ENCODE results near the gene SFMBT1. TPM values are rescaled to one million over a fixed set of nuclear protein-coding genes. Genes with fewer than 3 reads are reported as not detected.

The SFMBT1 gene
- total RNA-seq, 1 donor from 2014 or later: 9.1 TPM

DNA sequence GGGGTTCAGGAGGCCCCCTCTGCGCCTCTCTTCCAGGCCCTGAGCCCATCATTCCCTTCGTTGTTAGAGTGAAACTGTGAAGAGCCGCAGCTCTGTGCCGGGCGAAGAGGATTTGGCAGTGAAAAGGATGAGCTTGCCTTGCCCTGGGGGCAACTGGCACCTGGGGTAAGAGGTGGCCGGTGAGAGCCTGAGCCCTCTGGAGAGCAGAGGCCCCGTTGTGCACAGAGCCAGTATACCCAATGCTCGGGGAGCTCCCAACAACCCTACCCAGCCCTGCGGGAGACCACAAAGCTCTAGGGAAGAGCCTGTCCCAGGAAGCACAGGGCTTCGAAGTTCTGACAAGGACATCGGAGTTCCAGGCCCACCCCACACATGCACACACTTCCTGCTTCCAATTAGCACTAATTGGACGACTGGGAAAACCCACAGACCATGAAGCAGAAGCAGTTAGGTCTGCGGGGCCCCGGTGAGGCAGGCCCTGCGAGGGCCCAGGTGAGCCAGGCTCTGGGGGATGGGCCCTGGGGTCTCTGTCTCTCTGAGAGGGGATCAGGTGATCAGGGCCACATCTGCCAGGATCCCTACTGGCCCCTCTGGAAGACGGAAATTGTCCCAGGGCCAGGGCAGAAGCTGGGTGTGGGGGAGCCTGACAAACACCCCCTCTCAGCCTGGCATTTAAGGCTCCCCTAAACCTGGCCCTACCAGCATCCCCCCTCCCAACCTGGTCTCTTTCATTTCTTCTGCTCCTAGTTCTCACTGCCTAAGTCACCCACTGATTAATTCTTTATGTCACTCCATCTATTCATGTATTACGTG lies 27.9 kb upstream of the SFMBT1 start:
- TF ChIP-seq, protein P1, sequence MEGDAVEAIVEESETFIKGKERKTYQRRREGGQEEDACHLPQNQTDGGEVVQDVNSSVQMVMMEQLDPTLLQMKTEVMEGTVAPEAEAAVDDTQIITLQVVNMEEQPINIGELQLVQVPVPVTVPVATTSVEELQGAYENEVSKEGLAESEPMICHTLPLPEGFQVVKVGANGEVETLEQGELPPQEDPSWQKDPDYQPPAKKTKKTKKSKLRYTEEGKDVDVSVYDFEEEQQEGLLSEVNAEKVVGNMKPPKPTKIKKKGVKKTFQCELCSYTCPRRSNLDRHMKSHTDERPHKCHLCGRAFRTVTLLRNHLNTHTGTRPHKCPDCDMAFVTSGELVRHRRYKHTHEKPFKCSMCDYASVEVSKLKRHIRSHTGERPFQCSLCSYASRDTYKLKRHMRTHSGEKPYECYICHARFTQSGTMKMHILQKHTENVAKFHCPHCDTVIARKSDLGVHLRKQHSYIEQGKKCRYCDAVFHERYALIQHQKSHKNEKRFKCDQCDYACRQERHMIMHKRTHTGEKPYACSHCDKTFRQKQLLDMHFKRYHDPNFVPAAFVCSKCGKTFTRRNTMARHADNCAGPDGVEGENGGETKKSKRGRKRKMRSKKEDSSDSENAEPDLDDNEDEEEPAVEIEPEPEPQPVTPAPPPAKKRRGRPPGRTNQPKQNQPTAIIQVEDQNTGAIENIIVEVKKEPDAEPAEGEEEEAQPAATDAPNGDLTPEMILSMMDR (IDR thresholded peaks at IDR 0.05): no peak
- TF ChIP-seq POLR2A (IDR thresholded peaks at IDR 0.05) (no peak), POLR2AphosphoS5 (IDR thresholded peaks at IDR 0.05; ENCODE audit: insufficient read depth in 1 of 2, low read depth in 1 of 2) (no peak)
- no peaks in the 10 kb centered on the region for H3K36me3 ChIP-seq
- H3K4me1 ChIP-seq: peaks cover 12% of the 10 kb centered on the region
- peak overlapping the region; percentile 74 for H3K27ac ChIP-seq
- no peak for DNase-seq (ENCODE audit: extremely low spot score in 2 of 2)
- H3K9me3 ChIP-seq: no peaks in the 10 kb centered on the region
- H3K4me3 ChIP-seq: peak overlapping the region; percentile 54 to 64
- intact Hi-C loops (cut with DNase I): no loop called here
- no peaks in the 10 kb centered on the region for H3K27me3 ChIP-seq

DNA sequence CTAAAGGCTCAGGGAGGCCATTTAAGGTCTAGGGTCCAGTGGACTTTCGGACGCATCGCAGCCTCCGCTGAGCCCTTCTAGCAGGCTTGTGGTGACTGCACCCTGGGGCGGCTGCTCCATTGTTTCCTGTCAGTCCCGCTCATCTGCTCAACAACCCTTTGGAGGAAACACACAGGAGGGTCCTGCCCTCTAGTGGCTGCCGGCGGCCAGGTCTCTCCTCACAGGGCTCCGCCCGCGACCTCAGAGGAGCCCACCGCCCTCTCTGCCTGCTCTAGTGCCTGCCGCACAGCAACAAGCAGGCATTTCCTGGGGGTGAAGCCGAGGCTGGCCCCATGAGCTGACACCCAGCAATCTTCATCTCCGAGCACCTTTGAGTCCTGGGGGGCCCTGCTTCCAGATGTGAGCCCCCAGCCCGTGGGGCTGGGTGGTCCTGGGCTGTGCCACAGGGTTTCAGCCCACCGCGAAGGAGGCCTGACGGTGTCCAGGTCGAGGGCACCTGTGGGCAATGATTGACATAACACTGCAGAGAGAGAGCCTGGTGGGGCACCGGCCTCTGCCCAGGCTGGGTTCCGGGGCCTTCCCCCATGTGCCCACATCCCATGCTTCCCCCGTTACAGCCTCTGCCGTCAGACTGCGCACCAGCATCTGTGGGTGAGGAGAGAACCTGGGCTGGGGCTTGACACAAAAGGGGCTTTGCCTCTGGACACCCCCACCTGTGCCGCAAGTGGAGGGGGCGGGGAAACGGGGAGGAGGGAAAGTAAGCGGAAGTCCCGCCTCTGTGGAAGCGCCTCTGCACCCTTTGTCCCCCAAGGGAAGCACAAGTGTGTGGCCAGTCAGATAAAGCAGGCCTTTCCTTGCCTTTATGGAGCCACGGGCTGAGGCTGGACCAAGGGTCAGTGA lies 27.0 kb upstream of the SFMBT1 start:
- H3K4me1 ChIP-seq: peaks cover 12% of the 10 kb centered on the region
- TF ChIP-seq, protein P1 (IDR thresholded peaks at IDR 0.05): peak; percentile 77 to 91 (median 89)
- TF ChIP-seq POLR2AphosphoS5 (IDR thresholded peaks at IDR 0.05; ENCODE audit: insufficient read depth in 1 of 2, low read depth in 1 of 2): peak; percentile 36
- no peak for TF ChIP-seq POLR2A (IDR thresholded peaks at IDR 0.05)
- no peaks in the 10 kb centered on the region for H3K9me3 ChIP-seq
- peak overlapping the region; percentile 54 to 64 for H3K4me3 ChIP-seq
- H3K27me3 ChIP-seq: no peaks in the 10 kb centered on the region
- H3K36me3 ChIP-seq: no peaks in the 10 kb centered on the region
- DNase-seq (ENCODE audit: extremely low spot score in 2 of 2): no peak
- H3K27ac ChIP-seq: peak overlapping the region; percentile 74
- intact Hi-C loops (cut with DNase I): no loop called here

DNA sequence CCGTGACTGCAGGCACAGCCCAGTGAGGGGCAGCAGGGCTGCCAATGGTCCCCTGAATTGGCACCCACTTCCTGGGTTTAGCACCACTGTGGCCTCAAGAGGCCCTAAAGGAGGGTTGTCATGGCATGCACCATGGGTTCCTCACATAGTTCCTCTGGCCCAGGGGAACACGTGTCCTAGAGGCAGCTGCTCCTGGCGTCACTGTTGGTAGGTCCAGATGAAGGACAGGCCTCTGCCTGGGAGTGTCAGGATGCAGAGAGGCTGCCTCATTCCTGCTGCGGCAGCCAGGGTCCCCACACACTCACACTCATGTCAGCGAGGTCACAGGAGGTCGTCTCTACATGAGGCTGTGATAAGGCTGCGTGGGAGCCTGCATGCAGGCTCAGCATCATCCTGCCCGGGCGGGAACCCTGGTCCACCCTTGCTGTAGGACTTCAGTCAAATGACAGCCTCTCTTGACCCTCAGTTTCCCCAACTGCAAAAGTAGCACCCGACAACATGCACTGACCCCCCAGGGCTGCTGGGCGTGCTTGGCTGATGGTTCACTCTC lies 26.1 kb upstream of the SFMBT1 start:
- no peak for DNase-seq (ENCODE audit: extremely low spot score in 2 of 2)

DNA sequence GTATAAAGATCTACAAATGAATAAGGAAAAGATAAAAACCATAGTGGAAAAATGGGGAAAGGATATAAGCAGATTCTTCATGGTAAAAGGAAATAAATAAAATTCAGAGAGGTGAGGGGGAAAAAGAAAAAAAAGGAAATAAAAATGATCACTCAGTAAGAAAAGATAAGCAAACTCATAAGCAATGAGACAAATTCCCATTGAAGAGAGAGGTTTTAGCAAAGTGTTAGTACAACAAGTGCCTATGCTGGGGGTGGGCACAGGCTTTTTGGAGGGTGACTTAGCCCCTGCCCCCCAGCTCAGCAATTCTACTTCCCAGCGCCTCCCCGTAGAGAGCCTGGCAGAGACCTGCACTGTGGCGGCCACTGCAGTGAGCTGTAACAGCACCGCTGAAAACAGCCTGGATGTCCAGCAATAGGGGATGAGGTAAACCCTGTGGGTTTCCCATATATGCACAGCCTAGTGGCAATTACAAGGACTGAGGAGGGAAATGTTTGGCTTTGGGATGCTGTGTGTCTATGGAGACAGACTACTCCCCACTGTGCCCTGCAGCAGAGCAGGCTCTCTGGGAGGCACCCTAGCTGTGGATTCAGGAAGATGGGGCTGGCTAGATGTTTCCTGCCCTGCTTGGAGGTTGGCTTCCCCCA lies 23.7 kb upstream of the SFMBT1 start:
- TF ChIP-seq, protein P1 (IDR thresholded peaks at IDR 0.05): no peak
- TF ChIP-seq POLR2A (IDR thresholded peaks at IDR 0.05) (no peak), POLR2AphosphoS5 (IDR thresholded peaks at IDR 0.05; ENCODE audit: insufficient read depth in 1 of 2, low read depth in 1 of 2) (no peak)
- Histone ChIP-seq H3K27me3 (no peaks in the 10 kb centered on the region), H3K9me3 (no peaks in the 10 kb centered on the region), H3K27ac (no peak overlapping the region), H3K4me3 (no peak overlapping the region), H3K36me3 (no peaks in the 10 kb centered on the region), H3K4me1 (peaks cover 12% of the 10 kb centered on the region)
- intact Hi-C loops (cut with DNase I): no loop called here
- DNase-seq (ENCODE audit: extremely low spot score in 2 of 2): peak in 1 of 2 donors; percentile 64

More for the DNA sequence above, 26.1 kb upstream of the SFMBT1 start:
- intact Hi-C loops (cut with DNase I): no loop called here
- H3K36me3 ChIP-seq: no peaks in the 10 kb centered on the region
- TF ChIP-seq POLR2AphosphoS5 (IDR thresholded peaks at IDR 0.05; ENCODE audit: insufficient read depth in 1 of 2, low read depth in 1 of 2) (no peak), POLR2A (IDR thresholded peaks at IDR 0.05) (no peak)
- TF ChIP-seq, protein P1 (IDR thresholded peaks at IDR 0.05): no peak
- H3K27ac ChIP-seq: no peak overlapping the region
- H3K4me1 ChIP-seq: peaks cover 12% of the 10 kb centered on the region
- peak overlapping the region in 1 of 2 donors; percentile 54 for H3K4me3 ChIP-seq
- no peaks in the 10 kb centered on the region for H3K27me3 ChIP-seq
- no peaks in the 10 kb centered on the region for H3K9me3 ChIP-seq
